ENCODE data around the gene KCNG1. TPM values are rescaled to one million over a fixed set of nuclear protein-coding genes. Genes with fewer than 3 reads are reported as not detected.
A peak's percentile ranks its signal among the peaks of the same experiment; 100 is the strongest.

The KCNG1 gene
- total and polyA plus RNA-seq, 5 experiments from 2014 or later, result 1.8 to 2.3 TPM; not detected in 3

- Mint-ChIP-seq H3K4me1 (peaks cover 9 to 13% (median 11%) of the 10 kb centered on the region in 4 donors), H3K4me3 (no peak overlapping the region), H3K36me3 (no peaks in the 10 kb centered on the region), H3K27ac (no peak overlapping the region), H3K27me3 (peaks cover 18 to 69% (median 51%) of the 10 kb centered on the region in 5 donors), H3K9me3 (no peaks in the 10 kb centered on the region)
- POLR2A ChIA-PET, result no interaction called here
- ATAC-seq (no peak), DNase-seq (no peak)
Observed at GRCh38 chr20:51019656-51020592, 3.0 kb downstream of the KCNG1 start.

GRCh38 chr20:51017251-51017650 is 5.7 kb downstream of the KCNG1 start:
- H3K4me1 Mint-ChIP-seq, result peaks cover 0 to 5% (median 3%) of the 10 kb centered on the region in 4 donors
- no peak overlapping the region for H3K4me3 Mint-ChIP-seq
- H3K36me3 Mint-ChIP-seq, result no peaks in the 10 kb centered on the region
- H3K27me3 Mint-ChIP-seq, result peaks cover 23 to 58% (median 46%) of the 10 kb centered on the region in 5 donors
- POLR2A ChIA-PET, result no interaction called here
- ATAC-seq (no peak), DNase-seq (no peak)
- no peak overlapping the region for H3K27ac Mint-ChIP-seq
- H3K9me3 Mint-ChIP-seq, result no peaks in the 10 kb centered on the region

GRCh38 chr20:51016521-51016920 is 6.4 kb downstream of the KCNG1 start:
- Mint-ChIP-seq H3K4me1 (peaks cover 0 to 1% (median 0%) of the 10 kb centered on the region in 4 donors), H3K27ac (no peak overlapping the region), H3K9me3 (no peaks in the 10 kb centered on the region), H3K36me3 (no peaks in the 10 kb centered on the region), H3K4me3 (no peak overlapping the region), H3K27me3 (peaks cover 15 to 51% (median 39%) of the 10 kb centered on the region in 5 donors)
- ATAC-seq, result no peak
- DNase-seq, result no peak
- POLR2A ChIA-PET, result no interaction called here

- peaks cover 15 to 44% (median 34%) of the 10 kb centered on the region in 5 donors for H3K27me3 Mint-ChIP-seq
- H3K9me3 Mint-ChIP-seq, result no peaks in the 10 kb centered on the region
- no peak overlapping the region for H3K4me3 Mint-ChIP-seq
- no peak for ATAC-seq
- POLR2A ChIA-PET, result no interaction called here
- peak overlapping the region in 1 of 10 donors; percentile 63 for H3K27ac Mint-ChIP-seq
- H3K36me3 Mint-ChIP-seq, result no peaks in the 10 kb centered on the region
- no peak for DNase-seq
- H3K4me1 Mint-ChIP-seq, result peaks cover 0 to 1% (median 0%) of the 10 kb centered on the region in 4 donors
Observed at GRCh38 chr20:51014797-51015722, 7.8 kb downstream of the KCNG1 start.

- no peak overlapping the region for H3K4me3 Mint-ChIP-seq
- H3K36me3 Mint-ChIP-seq, result no peaks in the 10 kb centered on the region
- peaks cover 14 to 38% (median 27%) of the 10 kb centered on the region in 5 donors for H3K27me3 Mint-ChIP-seq
- ATAC-seq, result no peak
- no peak for DNase-seq
- no peaks in the 10 kb centered on the region for H3K9me3 Mint-ChIP-seq
- POLR2A ChIA-PET, result no interaction called here
- peaks cover 0 to 1% (median 0%) of the 10 kb centered on the region in 4 donors for H3K4me1 Mint-ChIP-seq
- no peak overlapping the region for H3K27ac Mint-ChIP-seq
Observed at GRCh38 chr20:51013577-51014330, 9.2 kb downstream of the KCNG1 start.

GRCh38 chr20:51012357-51012756 is 10.6 kb downstream of the KCNG1 start:
- DNase-seq (no peak), ATAC-seq (no peak)
- H3K27me3 Mint-ChIP-seq, result peaks cover 13 to 38% (median 22%) of the 10 kb centered on the region in 5 donors
- H3K4me1 Mint-ChIP-seq, result peaks cover 0 to 1% (median 0%) of the 10 kb centered on the region in 4 donors
- H3K4me3 Mint-ChIP-seq, result no peak overlapping the region
- H3K36me3 Mint-ChIP-seq, result no peaks in the 10 kb centered on the region
- no peaks in the 10 kb centered on the region for H3K9me3 Mint-ChIP-seq
- POLR2A ChIA-PET, result no interaction called here
- no peak overlapping the region for H3K27ac Mint-ChIP-seq

GRCh38 chr20:51011479-51011878 is 11.4 kb downstream of the KCNG1 start:
- Mint-ChIP-seq H3K36me3 (no peaks in the 10 kb centered on the region), H3K4me1 (peaks cover 0 to 1% (median 0%) of the 10 kb centered on the region in 4 donors), H3K9me3 (no peaks in the 10 kb centered on the region), H3K27me3 (peaks cover 10 to 39% (median 20%) of the 10 kb centered on the region in 5 donors), H3K27ac (no peak overlapping the region), H3K4me3 (no peak overlapping the region)
- POLR2A ChIA-PET, result no interaction called here
- no peak for ATAC-seq
- DNase-seq, result no peak

GRCh38 chr20:51010932-51011331 is 12.0 kb downstream of the KCNG1 start:
- ATAC-seq, result no peak
- Mint-ChIP-seq H3K27me3 (peaks cover 10 to 39% (median 20%) of the 10 kb centered on the region in 5 donors), H3K36me3 (no peaks in the 10 kb centered on the region), H3K9me3 (no peaks in the 10 kb centered on the region), H3K4me1 (peaks cover 0 to 1% (median 0%) of the 10 kb centered on the region in 4 donors), H3K27ac (no peak overlapping the region), H3K4me3 (no peak overlapping the region)
- no peak for DNase-seq
- POLR2A ChIA-PET, result no interaction called here

- Mint-ChIP-seq H3K27ac (no peak overlapping the region), H3K4me3 (no peak overlapping the region), H3K27me3 (peaks cover 10 to 38% (median 20%) of the 10 kb centered on the region in 5 donors), H3K4me1 (peaks cover 0 to 1% (median 0%) of the 10 kb centered on the region in 4 donors), H3K9me3 (no peaks in the 10 kb centered on the region), H3K36me3 (no peaks in the 10 kb centered on the region)
- POLR2A ChIA-PET, result no interaction called here
- DNase-seq (no peak), ATAC-seq (no peak)
Observed at GRCh38 chr20:51010043-51010365, 12.9 kb downstream of the KCNG1 start.

- peaks cover 7 to 35% (median 16%) of the 10 kb centered on the region in 5 donors for H3K27me3 Mint-ChIP-seq
- H3K36me3 Mint-ChIP-seq, result no peaks in the 10 kb centered on the region
- peaks cover 0 to under 1% (median 0%) of the 10 kb centered on the region in 4 donors for H3K4me1 Mint-ChIP-seq
- no peaks in the 10 kb centered on the region for H3K9me3 Mint-ChIP-seq
- H3K27ac Mint-ChIP-seq, result no peak overlapping the region
- DNase-seq (no peak), ATAC-seq (no peak)
- no peak overlapping the region for H3K4me3 Mint-ChIP-seq
- POLR2A ChIA-PET, result no interaction called here
Observed at GRCh38 chr20:51009303-51010042, 13.4 kb downstream of the KCNG1 start.

- no peaks in the 10 kb centered on the region for H3K36me3 Mint-ChIP-seq
- H3K4me1 Mint-ChIP-seq, result no peaks in the 10 kb centered on the region
- H3K4me3 Mint-ChIP-seq, result no peak overlapping the region
- ATAC-seq (no peak), DNase-seq (no peak)
- H3K27me3 Mint-ChIP-seq, result peaks cover 2 to 32% (median 12%) of the 10 kb centered on the region in 5 donors
- no peak overlapping the region for H3K27ac Mint-ChIP-seq
- POLR2A ChIA-PET, result no interaction called here
- H3K9me3 Mint-ChIP-seq, result no peaks in the 10 kb centered on the region
Observed at GRCh38 chr20:51008718-51009117, 14.2 kb downstream of the KCNG1 start.

GRCh38 chr20:51005214-51005613 is 17.7 kb downstream of the KCNG1 start:
- Mint-ChIP-seq H3K27ac (peak overlapping the region in 1 of 10 donors; percentile 19), H3K4me1 (peaks cover 0 to 2% (median 0%) of the 10 kb centered on the region in 4 donors), H3K4me3 (no peak overlapping the region), H3K9me3 (no peaks in the 10 kb centered on the region), H3K36me3 (no peaks in the 10 kb centered on the region), H3K27me3 (peaks cover 5 to 44% (median 28%) of the 10 kb centered on the region in 5 donors)
- POLR2A ChIA-PET, result no interaction called here
- ATAC-seq (no peak), DNase-seq (no peak)

All from naive thymus-derived CD8-positive, alpha-beta T cell (primary cell).